AG10803 (cell line): ENCODE measurements around the gene ARHGAP11A.

Source experiments
- DNase-seq: peaks from one replicate; pipeline ENCODE4 v3.0.0; 2010; ENCODE audit warnings: low read depth
- H3K4me3 ChIP-seq: 2 replicates; pipeline ENCODE4 v1.5.1; 2011; ENCODE audit warnings: mild to moderate bottlenecking, low read length, control low read depth
- CTCF ChIP-seq: conservative IDR thresholded peaks from 2 replicates; pipeline ENCODE4 v1.5.1; 2011; ENCODE audit warnings: mild to moderate bottlenecking, low read length, control low read depth, inconsistent platforms

ARHGAP11A gene

GRCh38 chr15:32675466-32675865 lies 60.2 kb downstream of the ARHGAP11A start:
- H3K4me3 ChIP-seq: no peak overlapping the region
- no peak for DNase-seq
- TF ChIP-seq CTCF: no peak

GRCh38 chr15:32676169-32676568 lies 60.9 kb downstream of the ARHGAP11A start:
- no peak for DNase-seq
- H3K4me3 ChIP-seq: no peak overlapping the region
- no peak for TF ChIP-seq CTCF

GRCh38 chr15:32677238-32677750 lies 62.0 kb downstream of the ARHGAP11A start:
- no peak overlapping the region for H3K4me3 ChIP-seq
- TF ChIP-seq CTCF: no peak
- DNase-seq: no peak

GRCh38 chr15:32679298-32679690 lies 64.0 kb downstream of the ARHGAP11A start:
- TF ChIP-seq CTCF: no peak
- no peak for DNase-seq
- no peak overlapping the region for H3K4me3 ChIP-seq

GRCh38 chr15:32682569-32682968 lies 67.3 kb downstream of the ARHGAP11A start:
- no peak for TF ChIP-seq CTCF
- peak; percentile 96 for DNase-seq
- no peak overlapping the region for H3K4me3 ChIP-seq

GRCh38 chr15:32682977-32683630 lies 67.8 kb downstream of the ARHGAP11A start:
- no peak for DNase-seq
- no peak for TF ChIP-seq CTCF
- no peak overlapping the region for H3K4me3 ChIP-seq

- DNase-seq: peak; percentile 99
- TF ChIP-seq CTCF: no peak
- H3K4me3 ChIP-seq: peak overlapping the region; percentile 38
Observed at GRCh38 chr15:32683906-32684584, 68.7 kb downstream of the ARHGAP11A start.
